Endothelial cell of umbilical vein (primary cell): ENCODE measurements around the gene WRAP73.

ENCODE experiments used
- FOS ChIP-seq: IDR thresholded peaks from 2 replicates; pipeline ENCODE4 v1.6.1; 2011; ENCODE audit warnings: mild to moderate bottlenecking, low read length, moderate library complexity, borderline replicate concordance; ENCODE audit not compliant: insufficient read depth
- JUN ChIP-seq: IDR thresholded peaks from 2 replicates; pipeline ENCODE4 v1.6.1; 2011; ENCODE audit warnings: borderline replicate concordance, low read depth; ENCODE audit not compliant: insufficient read length, insufficient read depth
- MYC ChIP-seq: IDR thresholded peaks from one replicate; pipeline ENCODE4 v1.6.1; 2011; ENCODE audit warnings: mild to moderate bottlenecking, low read depth, low read length
- POLR2AphosphoS5 ChIP-seq: IDR thresholded peaks from 2 replicates; pipeline ENCODE4 v1.6.1; 2012; ENCODE audit warnings: low read depth, mild to moderate bottlenecking, control low read depth, low read length, moderate library complexity; ENCODE audit not compliant: insufficient read depth
- TF ChIP-seq, protein P1 (sequence below), 2 donors: IDR thresholded peaks; 1 replicate in 1 of 2; 2 replicates in 1 of 2; pipeline ENCODE4 v1.5.1; 2011; ENCODE audit warnings: low read length in 2 of 2, mild to moderate bottlenecking in 2 of 2, moderate library complexity in 2 of 2, control low read depth in 1 of 2, inconsistent platforms in 1 of 2, low read depth in 1 of 2; ENCODE audit not compliant: insufficient read depth in 1 of 2; ENCODE audit errors: extremely low read depth in 1 of 2
- TF ChIP-seq, protein P2 (sequence below): IDR thresholded peaks from 2 replicates; pipeline ENCODE4 v1.6.1; 2011; ENCODE audit not compliant: insufficient read depth, insufficient read length

DNA sequence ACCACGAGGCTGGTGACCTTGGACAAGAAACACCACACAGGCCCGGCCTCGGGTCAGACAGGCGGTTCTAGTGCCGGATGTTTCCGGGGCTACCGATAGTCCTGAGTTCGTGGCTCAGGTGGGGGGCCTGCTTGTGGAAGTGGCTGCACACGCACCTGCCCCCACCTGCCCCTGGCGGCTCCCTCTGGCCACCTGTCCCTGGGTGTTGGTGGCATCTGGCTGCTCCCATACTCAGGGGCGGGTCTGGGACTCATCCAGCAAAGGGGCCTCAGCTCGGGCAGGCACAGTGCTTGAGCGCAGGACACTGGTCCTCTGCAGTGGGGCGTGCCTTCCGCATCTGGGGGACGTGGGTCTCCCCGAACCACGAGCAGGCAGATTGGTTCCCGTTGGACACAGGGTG, 36.0 kb upstream of the WRAP73 start:
- TF ChIP-seq, protein P1, sequence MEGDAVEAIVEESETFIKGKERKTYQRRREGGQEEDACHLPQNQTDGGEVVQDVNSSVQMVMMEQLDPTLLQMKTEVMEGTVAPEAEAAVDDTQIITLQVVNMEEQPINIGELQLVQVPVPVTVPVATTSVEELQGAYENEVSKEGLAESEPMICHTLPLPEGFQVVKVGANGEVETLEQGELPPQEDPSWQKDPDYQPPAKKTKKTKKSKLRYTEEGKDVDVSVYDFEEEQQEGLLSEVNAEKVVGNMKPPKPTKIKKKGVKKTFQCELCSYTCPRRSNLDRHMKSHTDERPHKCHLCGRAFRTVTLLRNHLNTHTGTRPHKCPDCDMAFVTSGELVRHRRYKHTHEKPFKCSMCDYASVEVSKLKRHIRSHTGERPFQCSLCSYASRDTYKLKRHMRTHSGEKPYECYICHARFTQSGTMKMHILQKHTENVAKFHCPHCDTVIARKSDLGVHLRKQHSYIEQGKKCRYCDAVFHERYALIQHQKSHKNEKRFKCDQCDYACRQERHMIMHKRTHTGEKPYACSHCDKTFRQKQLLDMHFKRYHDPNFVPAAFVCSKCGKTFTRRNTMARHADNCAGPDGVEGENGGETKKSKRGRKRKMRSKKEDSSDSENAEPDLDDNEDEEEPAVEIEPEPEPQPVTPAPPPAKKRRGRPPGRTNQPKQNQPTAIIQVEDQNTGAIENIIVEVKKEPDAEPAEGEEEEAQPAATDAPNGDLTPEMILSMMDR (IDR thresholded peaks at IDR 0.05; ENCODE audit: extremely low read depth in 1 of 2, insufficient read depth in 1 of 2, low read depth in 1 of 2, low read length in 2 of 2), result no peak
- TF ChIP-seq POLR2AphosphoS5 (no peak), MYC (no peak), FOS (no peak), JUN (no peak)
- TF ChIP-seq, protein P2, sequence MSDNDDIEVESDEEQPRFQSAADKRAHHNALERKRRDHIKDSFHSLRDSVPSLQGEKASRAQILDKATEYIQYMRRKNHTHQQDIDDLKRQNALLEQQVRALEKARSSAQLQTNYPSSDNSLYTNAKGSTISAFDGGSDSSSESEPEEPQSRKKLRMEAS, result no peak
